A673 (cell line): ENCODE measurements around the gene MYLK3. TPM values are rescaled to one million over a fixed set of nuclear protein-coding genes. Genes with fewer than 3 reads are reported as not detected.

ENCODE experiments used
- BruUV-seq: library from RNA; stranded (reverse); fragments of 400-500 nt; replicated peaks from 2 replicates; lab custom pipeline; 2021; lab: Mats Ljungman, UMichigan
- CTCF ChIA-PET: fragments of 300-600 bp; sonication (Branson Sonifier 250); formaldehyde crosslinking; loops from one replicate; lab custom pipeline; 2022; ENCODE audit warnings: antibody characterized with exemption; lab: Charles Lee
- POLR2A ChIA-PET: fragments of 300-600 bp; sonication (Branson Sonifier 250); formaldehyde crosslinking; loops from one replicate; lab custom pipeline; 2022; ENCODE audit warnings: antibody characterized with exemption; ENCODE audit not compliant: low non-redundant PET; lab: Charles Lee
- DNase-seq: peaks from one replicate; pipeline ENCODE4 v3.0.0-alpha.2; 2015; ENCODE audit warnings: low spot score
- H3K27ac ChIP-seq: fragments of 200-600 bp; sonication (generic); 2 replicates; pipeline ENCODE4 v1.5.1; 2016; ENCODE audit warnings: mixed run types, low read depth, mild to moderate bottlenecking, mixed read lengths, antibody characterized with exemption, low read length; ENCODE audit not compliant: poor library complexity, severe bottlenecking
- H3K27me3 ChIP-seq: fragments of 200-600 bp; sonication (generic); replicated peaks from 2 replicates; pipeline ENCODE4 v1.6.1; 2017; ENCODE audit warnings: mixed run types, low read depth, mild to moderate bottlenecking, mixed read lengths, antibody characterized with exemption, low read length; ENCODE audit not compliant: insufficient read depth, poor library complexity
- H3K36me3 ChIP-seq: fragments of 200-600 bp; sonication (generic); 2 replicates; pipeline ENCODE4 v1.6.1; 2016; ENCODE audit warnings: mixed run types, mild to moderate bottlenecking, mixed read lengths, antibody characterized with exemption, low read length; ENCODE audit not compliant: insufficient read depth, poor library complexity, severe bottlenecking
- H3K4me1 ChIP-seq: fragments of 200-600 bp; sonication (generic); 2 replicates; pipeline ENCODE4 v1.6.1; 2017; ENCODE audit warnings: mixed run types, mild to moderate bottlenecking, mixed read lengths, antibody characterized with exemption, low read length; ENCODE audit not compliant: insufficient read depth, poor library complexity, severe bottlenecking
- H3K4me3 ChIP-seq: fragments of 200-600 bp; sonication (generic); 2 replicates; pipeline ENCODE4 v1.5.1; 2016; ENCODE audit warnings: low read depth, mixed run types, mild to moderate bottlenecking, mixed read lengths, low read length; ENCODE audit not compliant: poor library complexity, severe bottlenecking
- H3K9me3 ChIP-seq: fragments of 200-600 bp; sonication (generic); 2 replicates; pipeline ENCODE4 v1.6.1; 2016; ENCODE audit warnings: mixed run types, low read depth, mild to moderate bottlenecking, mixed read lengths, antibody characterized with exemption, low read length; ENCODE audit not compliant: poor library complexity, severe bottlenecking
- CTCF ChIP-seq: fragments of 300-800, 200-600 bp; sonication (generic); conservative IDR thresholded peaks from 2 replicates; pipeline ENCODE4 v1.5.1; 2017; ENCODE audit warnings: low read depth, mild to moderate bottlenecking, antibody characterized with exemption, low read length, moderate library complexity, mixed read lengths
- EZH2 ChIP-seq: fragments of 200-600 bp; sonication (generic); IDR thresholded peaks from 2 replicates; pipeline ENCODE4 v1.6.1; 2017; ENCODE audit warnings: borderline replicate concordance, low read depth, mild to moderate bottlenecking, mixed read lengths, antibody characterized with exemption, low read length; ENCODE audit not compliant: poor library complexity, severe bottlenecking
- intact Hi-C: fragments of 100-400 bp; cut with micrococcal nuclease; formaldehyde crosslinking; loops from one replicate; pipeline ENCODE4 v1.10.0; 2022; ENCODE audit not compliant: unreplicated experiment
- total RNA-seq: library from RNA; stranded (reverse); gene quantifications from 2 replicates; pipeline ENCODE4 v1.2.3, GENCODE V29; 2021

MYLK3 gene
- total RNA-seq, 1 experiment from 2014 or later, result 0.77 TPM

DNA sequence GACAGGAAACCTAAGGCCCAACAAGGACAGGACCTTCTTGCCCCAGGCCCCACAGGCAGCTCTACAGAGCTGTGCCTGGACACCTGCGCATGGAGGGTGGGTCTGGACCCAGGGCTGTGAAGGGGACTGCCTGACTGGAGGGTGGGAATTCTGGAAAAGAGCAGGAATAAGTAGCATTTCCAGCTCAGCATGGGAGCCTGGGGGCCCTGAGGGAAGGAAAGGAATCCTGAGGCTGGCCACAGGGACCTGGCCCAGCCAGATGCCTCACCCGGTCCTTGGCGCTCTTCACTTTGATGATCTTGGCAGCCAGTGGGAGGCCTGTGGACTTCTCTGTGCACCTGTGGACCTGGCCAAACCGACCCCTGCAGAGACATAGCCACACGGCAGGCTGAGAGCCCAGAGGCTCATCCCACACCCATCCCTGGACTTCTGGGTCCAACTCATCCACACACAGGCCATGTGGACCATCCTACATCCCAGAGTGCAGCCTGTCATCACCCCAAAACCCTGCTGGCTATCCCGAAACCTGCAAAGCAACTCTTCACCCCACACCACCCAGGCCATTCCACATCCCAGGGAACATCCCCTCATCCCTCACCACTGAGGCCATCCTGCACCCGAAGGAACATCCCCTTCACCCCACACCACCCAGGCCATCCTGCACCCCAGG, 18.7 kb downstream of the MYLK3 start:
- CTCF ChIA-PET, result no interaction called here

DNA sequence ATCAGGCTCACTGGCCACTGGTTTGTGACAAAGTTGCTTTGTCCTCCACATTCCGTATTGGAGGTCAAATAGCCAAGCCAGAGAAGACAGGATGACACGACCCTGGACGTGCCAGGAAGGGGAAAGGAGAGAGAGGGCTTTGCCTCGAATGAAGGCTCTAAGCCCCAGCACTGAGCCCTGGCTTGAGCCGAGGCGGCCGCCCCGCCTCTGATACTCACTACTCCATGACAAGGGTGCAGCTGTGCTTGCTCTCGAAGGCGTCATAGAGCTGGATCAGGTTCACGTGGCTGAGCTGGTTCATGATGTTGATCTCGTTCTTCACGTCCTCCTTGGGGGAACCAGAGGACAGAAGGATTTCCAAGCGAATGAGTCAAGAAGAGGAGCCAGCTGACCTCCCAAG, 19.3 kb downstream of the MYLK3 start:
- Histone ChIP-seq H3K36me3 (no peaks in the 10 kb centered on the region), H3K27me3 (no peaks in the 10 kb centered on the region), H3K27ac (no peak overlapping the region), H3K9me3 (peaks cover 4% of the 10 kb centered on the region), H3K4me1 (no peaks in the 10 kb centered on the region), H3K4me3 (no peak overlapping the region)
- intact Hi-C loops, result no loop called here
- no peak for DNase-seq
- BruUV-seq, result no TSS peak
- POLR2A ChIA-PET, result no interaction called here
- CTCF ChIA-PET, result no interaction called here
- no peak for TF ChIP-seq EZH2
- no peak for TF ChIP-seq CTCF

More for the DNA sequence above, 18.7 kb downstream of the MYLK3 start:
- no peak for TF ChIP-seq EZH2
- no peak for TF ChIP-seq CTCF
- DNase-seq, result no peak
- no TSS peak for BruUV-seq
- Histone ChIP-seq H3K4me3 (no peak overlapping the region), H3K27me3 (no peaks in the 10 kb centered on the region), H3K27ac (no peak overlapping the region), H3K4me1 (no peaks in the 10 kb centered on the region), H3K9me3 (peaks cover 4% of the 10 kb centered on the region), H3K36me3 (no peaks in the 10 kb centered on the region)
- POLR2A ChIA-PET, result no interaction called here
- intact Hi-C loops, result no loop called here

GRCh38 chr16:46727630-46728029, 20.5 kb downstream of the MYLK3 start:
- H3K4me1 ChIP-seq, result no peaks in the 10 kb centered on the region
- intact Hi-C loops, result no loop called here
- DNase-seq, result no peak
- H3K9me3 ChIP-seq, result peaks cover 4% of the 10 kb centered on the region
- CTCF ChIA-PET, result no interaction called here
- no TSS peak for BruUV-seq
- POLR2A ChIA-PET, result no interaction called here
- TF ChIP-seq EZH2 (no peak), CTCF (no peak)
- H3K4me3 ChIP-seq, result no peak overlapping the region
- no peak overlapping the region for H3K27ac ChIP-seq
- no peaks in the 10 kb centered on the region for H3K36me3 ChIP-seq
- no peaks in the 10 kb centered on the region for H3K27me3 ChIP-seq
